ENCODE results near the gene WDR54.
"Not testable (repeated sequence)": the region's sequence is repeated elsewhere in the genome, so short reads cannot be mapped to it uniquely, and the experiment has no call there.

DNA sequence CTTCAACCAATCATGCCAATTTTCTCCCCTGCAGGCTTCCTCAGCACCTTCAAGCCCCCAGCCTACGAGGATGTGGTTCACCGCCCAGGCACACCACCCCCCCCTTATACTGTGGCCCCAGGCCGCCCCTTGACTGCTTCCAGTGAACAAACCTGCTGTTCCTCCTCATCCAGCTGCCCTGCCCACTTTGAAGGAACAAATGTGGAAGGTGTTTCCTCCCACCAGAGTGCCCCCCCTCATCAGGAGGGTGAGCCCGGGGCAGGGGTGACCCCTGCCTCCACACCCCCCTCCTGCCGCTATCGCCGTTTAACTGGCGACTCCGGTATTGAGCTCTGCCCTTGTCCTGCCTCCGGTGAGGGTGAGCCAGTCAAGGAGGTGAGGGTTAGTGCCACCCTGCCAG, 38.7 kb downstream of the WDR54 start:
- not testable (repeated sequence) for TF ChIP-seq POLR2A, EP300 (IDR thresholded peaks at IDR 0.05)
- TF ChIP-seq, protein P1, sequence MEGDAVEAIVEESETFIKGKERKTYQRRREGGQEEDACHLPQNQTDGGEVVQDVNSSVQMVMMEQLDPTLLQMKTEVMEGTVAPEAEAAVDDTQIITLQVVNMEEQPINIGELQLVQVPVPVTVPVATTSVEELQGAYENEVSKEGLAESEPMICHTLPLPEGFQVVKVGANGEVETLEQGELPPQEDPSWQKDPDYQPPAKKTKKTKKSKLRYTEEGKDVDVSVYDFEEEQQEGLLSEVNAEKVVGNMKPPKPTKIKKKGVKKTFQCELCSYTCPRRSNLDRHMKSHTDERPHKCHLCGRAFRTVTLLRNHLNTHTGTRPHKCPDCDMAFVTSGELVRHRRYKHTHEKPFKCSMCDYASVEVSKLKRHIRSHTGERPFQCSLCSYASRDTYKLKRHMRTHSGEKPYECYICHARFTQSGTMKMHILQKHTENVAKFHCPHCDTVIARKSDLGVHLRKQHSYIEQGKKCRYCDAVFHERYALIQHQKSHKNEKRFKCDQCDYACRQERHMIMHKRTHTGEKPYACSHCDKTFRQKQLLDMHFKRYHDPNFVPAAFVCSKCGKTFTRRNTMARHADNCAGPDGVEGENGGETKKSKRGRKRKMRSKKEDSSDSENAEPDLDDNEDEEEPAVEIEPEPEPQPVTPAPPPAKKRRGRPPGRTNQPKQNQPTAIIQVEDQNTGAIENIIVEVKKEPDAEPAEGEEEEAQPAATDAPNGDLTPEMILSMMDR (IDR thresholded peaks at IDR 0.05) = not testable (repeated sequence)

Measured in tibial nerve (tissue), 4 donors.